Left ventricle myocardium inferior (tissue), 1 donor: ENCODE data around the gene TNS3. TPM values are rescaled to one million over a fixed set of nuclear protein-coding genes. Genes with fewer than 3 reads are reported as not detected.

Source experiments
- DNase-seq: peaks from one replicate; pipeline ENCODE4 v3.0.0-alpha.2; 2020
- H3K27ac ChIP-seq: fragments of 200-600 bp; replicated peaks from 2 replicates; pipeline ENCODE4 v1.8.0; 2021
- H3K27me3 ChIP-seq: fragments of 200-600 bp; 2 replicates; pipeline ENCODE4 v1.8.0; 2021; ENCODE audit warnings: low read depth
- H3K36me3 ChIP-seq: fragments of 200-600 bp; 2 replicates; pipeline ENCODE4 v1.8.0; 2021
- H3K4me1 ChIP-seq: fragments of 200-600 bp; 2 replicates; pipeline ENCODE4 v1.8.0; 2021
- H3K4me3 ChIP-seq: fragments of 200-600 bp; 2 replicates; pipeline ENCODE4 v1.8.0; 2021; ENCODE audit warnings: mild to moderate bottlenecking, moderate library complexity
- H3K9me3 ChIP-seq: fragments of 200-600 bp; replicated peaks from 2 replicates; pipeline ENCODE4 v1.8.0; 2021
- intact Hi-C: fragments of 100-400 bp; cut with micrococcal nuclease; formaldehyde crosslinking; loops from one replicate; pipeline ENCODE4 v1.11.0; 2022
- total RNA-seq: library from RNA; stranded (reverse); fragmentation: NEBNext Ultra II Directional; extraction: Animal tissue kit (Norgen Biotek cat#: 25700); gene quantifications from one replicate; pipeline ENCODE4 v1.2.1, GENCODE V29; 2021
- TF ChIP-seq, protein P1 (sequence below): fragments of 200-600 bp; IDR thresholded peaks from 2 replicates; pipeline ENCODE4 v1.8.0; 2021; ENCODE audit warnings: antibody characterized with exemption, mild to moderate bottlenecking, borderline replicate concordance
- donor health status: DM: no; HTN: yes; CAD: no; lungs with severe emphysema.

Gene TNS3
- total RNA-seq, 1 donor from 2014 or later, result 40.6 TPM

DNA sequence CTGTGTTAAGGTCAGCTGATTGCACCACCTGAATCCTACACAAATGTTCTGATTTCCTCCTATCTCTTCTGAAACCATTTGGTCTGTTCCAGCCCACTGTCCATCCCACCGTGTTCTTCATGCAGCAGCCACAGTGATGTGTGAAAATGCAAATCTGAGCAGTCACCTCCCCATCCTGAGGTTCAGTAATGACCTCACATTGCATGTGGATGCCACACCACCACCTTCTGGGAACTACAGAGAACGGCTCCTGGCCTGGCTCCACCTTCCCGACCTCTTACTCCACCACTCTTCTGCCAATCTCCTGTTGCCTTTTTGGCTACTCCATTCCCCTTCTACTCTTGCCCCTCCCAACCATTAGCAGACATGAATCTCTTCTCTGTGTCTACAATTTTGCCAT lies 244.4 kb downstream of the TNS3 start:
- Histone ChIP-seq H3K36me3 (no peaks in the 10 kb centered on the region), H3K27me3 (no peaks in the 10 kb centered on the region), H3K9me3 (peaks cover 4% of the 10 kb centered on the region), H3K4me1 (peaks cover 63% of the 10 kb centered on the region), H3K4me3 (no peak overlapping the region), H3K27ac (peak overlapping the region; percentile 98)
- intact Hi-C loops, result no loop called here
- DNase-seq, result peak; percentile 51
- TF ChIP-seq, protein P1, sequence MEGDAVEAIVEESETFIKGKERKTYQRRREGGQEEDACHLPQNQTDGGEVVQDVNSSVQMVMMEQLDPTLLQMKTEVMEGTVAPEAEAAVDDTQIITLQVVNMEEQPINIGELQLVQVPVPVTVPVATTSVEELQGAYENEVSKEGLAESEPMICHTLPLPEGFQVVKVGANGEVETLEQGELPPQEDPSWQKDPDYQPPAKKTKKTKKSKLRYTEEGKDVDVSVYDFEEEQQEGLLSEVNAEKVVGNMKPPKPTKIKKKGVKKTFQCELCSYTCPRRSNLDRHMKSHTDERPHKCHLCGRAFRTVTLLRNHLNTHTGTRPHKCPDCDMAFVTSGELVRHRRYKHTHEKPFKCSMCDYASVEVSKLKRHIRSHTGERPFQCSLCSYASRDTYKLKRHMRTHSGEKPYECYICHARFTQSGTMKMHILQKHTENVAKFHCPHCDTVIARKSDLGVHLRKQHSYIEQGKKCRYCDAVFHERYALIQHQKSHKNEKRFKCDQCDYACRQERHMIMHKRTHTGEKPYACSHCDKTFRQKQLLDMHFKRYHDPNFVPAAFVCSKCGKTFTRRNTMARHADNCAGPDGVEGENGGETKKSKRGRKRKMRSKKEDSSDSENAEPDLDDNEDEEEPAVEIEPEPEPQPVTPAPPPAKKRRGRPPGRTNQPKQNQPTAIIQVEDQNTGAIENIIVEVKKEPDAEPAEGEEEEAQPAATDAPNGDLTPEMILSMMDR, result peak; percentile 46

DNA sequence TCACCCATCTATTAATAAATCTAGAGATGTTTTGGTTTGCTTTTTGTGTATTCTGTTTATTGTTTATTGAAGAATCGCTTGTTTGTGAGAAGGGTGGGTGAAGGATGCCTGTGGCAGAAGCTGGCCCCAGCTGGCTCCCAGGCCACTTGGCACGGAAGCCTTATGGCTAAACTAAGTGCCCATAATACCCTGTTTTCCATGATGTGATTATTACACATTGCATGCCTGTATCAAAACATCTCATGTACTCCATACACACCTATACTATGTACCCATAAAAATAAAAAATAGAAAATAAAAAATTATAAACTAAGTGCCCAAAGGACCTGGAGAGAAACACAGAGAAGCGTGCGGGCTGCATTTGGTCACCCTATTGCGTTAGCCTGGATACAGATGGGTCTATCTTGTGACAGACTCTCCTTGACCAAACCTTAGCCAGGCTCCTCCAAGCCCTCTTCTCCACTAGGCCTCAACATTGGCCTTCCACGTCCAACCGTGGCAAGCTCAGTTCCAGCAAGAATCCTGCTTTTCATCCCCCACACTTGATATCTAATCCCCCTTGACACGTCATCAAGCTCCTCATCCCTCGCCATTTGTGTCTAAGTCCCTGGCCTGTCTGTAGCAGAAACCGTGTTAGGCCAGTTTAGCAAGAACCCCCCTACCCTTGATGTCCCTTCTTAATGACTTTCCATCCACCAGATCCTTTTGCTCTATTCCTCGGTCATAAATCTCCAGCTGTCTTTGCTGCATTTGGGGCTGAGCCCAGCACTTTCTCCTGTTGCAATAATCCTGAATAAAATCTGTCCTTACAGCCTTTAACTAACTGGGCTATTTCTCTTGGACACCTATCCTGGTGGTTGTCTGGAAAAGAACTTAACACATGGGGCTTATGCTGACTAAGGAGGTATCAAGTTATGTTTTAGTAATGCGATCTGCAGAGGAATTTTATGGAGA lies 245.2 kb downstream of the TNS3 start:
- intact Hi-C loops, result no loop called here
- Histone ChIP-seq H3K4me1 (peaks cover 64% of the 10 kb centered on the region), H3K4me3 (no peak overlapping the region), H3K27ac (peak overlapping the region; percentile 98), H3K9me3 (peaks cover 4% of the 10 kb centered on the region), H3K36me3 (no peaks in the 10 kb centered on the region), H3K27me3 (no peaks in the 10 kb centered on the region)
- TF ChIP-seq, protein P1, result no peak
- no peak for DNase-seq

DNA sequence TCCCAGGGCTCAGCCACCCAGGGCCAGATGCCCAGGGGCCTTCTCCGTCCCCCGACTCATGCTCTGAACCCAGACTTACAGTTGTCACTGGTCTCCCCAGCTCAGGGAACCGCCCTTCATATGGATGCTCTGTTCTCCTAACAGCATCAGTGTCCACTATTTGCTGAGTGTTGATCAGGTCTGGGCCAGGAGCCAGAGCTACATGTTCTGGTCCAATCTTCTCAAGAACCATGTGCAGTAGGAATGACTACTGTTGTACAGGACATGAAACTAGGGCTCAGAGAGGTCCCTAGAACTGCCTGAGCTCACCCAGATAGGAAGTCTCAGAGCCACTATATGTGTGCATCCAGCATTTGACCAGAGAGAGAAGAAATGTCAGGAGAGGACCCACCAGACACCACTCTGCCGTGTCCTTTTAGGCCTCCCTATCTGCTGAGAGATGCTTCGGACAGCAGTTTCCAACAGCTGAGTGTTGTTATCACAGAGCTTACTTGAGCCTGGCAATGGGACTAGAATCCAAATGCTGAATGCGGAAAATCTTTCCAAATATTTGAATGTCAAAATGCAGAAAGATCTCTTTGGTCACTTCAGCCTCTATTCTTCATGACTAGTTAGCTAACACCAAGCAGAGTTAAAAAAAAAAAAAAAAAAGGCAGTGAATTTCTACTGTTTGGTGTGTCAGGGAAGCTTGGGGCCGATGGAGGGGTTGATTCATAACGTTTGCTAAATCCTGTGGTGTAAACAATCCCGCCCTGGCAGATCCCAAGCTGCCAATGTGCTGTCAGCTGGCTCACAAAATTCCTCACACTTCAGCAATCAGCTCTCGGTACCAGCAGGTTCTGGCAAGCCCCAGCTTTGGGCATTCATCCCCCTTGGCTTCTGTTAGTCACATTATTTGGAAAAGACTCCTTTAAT lies 246.1 kb downstream of the TNS3 start:
- Histone ChIP-seq H3K36me3 (no peaks in the 10 kb centered on the region), H3K4me1 (peaks cover 73% of the 10 kb centered on the region), H3K4me3 (peak overlapping the region; percentile 27), H3K9me3 (peaks cover 4% of the 10 kb centered on the region), H3K27me3 (no peaks in the 10 kb centered on the region), H3K27ac (peak overlapping the region; percentile 98)
- intact Hi-C loops, result no loop called here
- peak; percentile 61 for DNase-seq
- TF ChIP-seq, protein P1, result no peak

DNA sequence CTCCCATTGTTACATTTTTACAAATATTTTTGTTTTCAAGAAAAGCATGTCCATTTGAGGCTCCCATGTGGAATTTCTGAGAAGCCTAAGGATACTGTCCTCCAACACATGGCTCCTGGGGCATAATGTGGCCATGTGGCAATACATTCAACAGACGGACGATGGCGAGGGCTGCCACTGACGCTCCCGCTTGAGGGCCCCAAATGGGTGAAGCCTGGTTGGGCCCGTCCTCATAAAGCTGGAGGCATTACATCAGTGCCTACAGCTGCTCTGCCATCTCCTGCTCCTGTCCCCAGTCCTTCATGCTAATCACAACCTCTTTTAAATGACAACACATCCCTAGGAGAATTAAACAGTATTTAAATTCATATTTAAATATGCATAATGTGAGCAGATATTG lies 246.8 kb downstream of the TNS3 start:
- TF ChIP-seq, protein P1, result no peak
- no peaks in the 10 kb centered on the region for H3K36me3 ChIP-seq
- intact Hi-C loops, result no loop called here
- H3K27me3 ChIP-seq, result no peaks in the 10 kb centered on the region
- no peak for DNase-seq
- peaks cover 4% of the 10 kb centered on the region for H3K9me3 ChIP-seq
- H3K4me1 ChIP-seq, result peaks cover 80% of the 10 kb centered on the region
- H3K27ac ChIP-seq, result peak overlapping the region; percentile 98
- peak overlapping the region; percentile 27 for H3K4me3 ChIP-seq

DNA sequence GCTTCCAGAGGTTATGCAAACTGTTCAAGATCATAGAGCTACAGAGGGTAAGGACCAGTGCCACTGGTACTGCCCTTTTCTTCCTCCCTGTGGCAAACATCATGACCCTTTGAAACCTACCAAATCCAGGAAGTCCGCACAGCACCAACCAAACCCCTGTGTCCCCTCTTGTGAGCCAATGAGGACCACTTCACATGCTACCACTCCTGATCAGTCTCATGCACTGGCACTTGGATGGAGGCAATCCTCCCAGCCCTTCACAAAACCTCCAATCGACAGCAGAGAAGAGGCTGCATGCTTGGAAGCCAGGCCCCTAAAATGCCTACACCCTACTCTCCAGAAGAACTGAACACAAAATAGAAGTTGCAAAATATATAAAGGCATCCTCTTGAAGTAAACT lies 248.0 kb downstream of the TNS3 start:
- intact Hi-C loops, result no loop called here
- Histone ChIP-seq H3K27me3 (no peaks in the 10 kb centered on the region), H3K4me3 (no peak overlapping the region), H3K36me3 (no peaks in the 10 kb centered on the region), H3K9me3 (peaks cover 4% of the 10 kb centered on the region), H3K27ac (peak overlapping the region; percentile 98), H3K4me1 (peaks cover 92% of the 10 kb centered on the region)
- DNase-seq, result no peak
- TF ChIP-seq, protein P1, result no peak
